OCI-LY7 (cell line): ENCODE results near the gene ARHGAP26. TPM values are rescaled to one million over a fixed set of nuclear protein-coding genes. Genes with fewer than 3 reads are reported as not detected.

Source experiments
- BruUV-seq: library from RNA; stranded (reverse); fragments of 400-500 nt; replicated peaks from 2 replicates; lab custom pipeline; 2021; lab: Mats Ljungman, UMichigan
- CTCF ChIA-PET: fragments of 300-600 bp; sonication (Branson Sonifier 250); formaldehyde crosslinking; loops from one replicate; lab custom pipeline; 2022; ENCODE audit warnings: antibody characterized with exemption; ENCODE audit not compliant: unreplicated experiment; lab: Charles Lee
- POLR2A ChIA-PET: fragments of 300-600 bp; sonication (Branson Sonifier 250); formaldehyde crosslinking; loops from one replicate; lab custom pipeline; 2022; ENCODE audit warnings: antibody characterized with exemption; lab: Charles Lee
- DNase-seq: peaks from one replicate; pipeline ENCODE4 v3.0.0-alpha.2; 2015; ENCODE audit warnings: low spot score
- H2AFZ ChIP-seq: fragments of 200-600 bp; sonication (generic), shearing (Covaris generic); 2 replicates; pipeline ENCODE4 v1.6.1; 2014; ENCODE audit warnings: mild to moderate bottlenecking, antibody characterized with exemption, low read length, moderate library complexity
- H3K27ac ChIP-seq: fragments of 200-600 bp; sonication (generic); 2 replicates; pipeline ENCODE4 v1.5.1; 2014; ENCODE audit warnings: mixed run types, low read depth, mild to moderate bottlenecking, moderate library complexity, low read length, inconsistent platforms; ENCODE audit not compliant: poor library complexity, severe bottlenecking
- H3K36me3 ChIP-seq: fragments of 200-600 bp; sonication (generic); 2 replicates; pipeline ENCODE4 v1.6.1; 2014; ENCODE audit warnings: mild to moderate bottlenecking, antibody characterized with exemption, low read length, moderate library complexity, mixed read lengths; ENCODE audit not compliant: insufficient read depth
- H3K4me1 ChIP-seq: fragments of 200-600 bp; sonication (generic); 2 replicates; pipeline ENCODE4 v1.5.1; 2014; ENCODE audit warnings: mild to moderate bottlenecking, low read length; ENCODE audit not compliant: insufficient read depth, poor library complexity, severe bottlenecking
- H3K4me2 ChIP-seq: fragments of 200-600 bp; sonication (generic); 2 replicates; pipeline ENCODE4 v1.6.1; 2014; ENCODE audit warnings: mild to moderate bottlenecking, low read length
- H3K4me3 ChIP-seq: fragments of 200-600 bp; sonication (generic); 2 replicates; pipeline ENCODE4 v1.5.1; 2014; ENCODE audit warnings: mild to moderate bottlenecking, low read depth, low read length; ENCODE audit not compliant: poor library complexity, severe bottlenecking
- H3K79me2 ChIP-seq: fragments of 200-600 bp; sonication (generic); 2 replicates; pipeline ENCODE4 v1.6.1; 2016; ENCODE audit warnings: low read depth, mild to moderate bottlenecking, low read length, moderate library complexity, mixed read lengths; ENCODE audit not compliant: insufficient read depth
- H3K9me2 ChIP-seq: fragments of 200-600 bp; sonication (generic); 2 replicates; pipeline ENCODE4 v1.6.1; 2016; ENCODE audit warnings: mild to moderate bottlenecking, low read length, mixed read lengths; ENCODE audit not compliant: insufficient read depth
- H3K9me3 ChIP-seq: fragments of 200-600 bp; sonication (generic); 2 replicates; pipeline ENCODE4 v1.6.1; 2014; ENCODE audit warnings: mild to moderate bottlenecking, mixed run types, low read length, mixed read lengths
- H4K20me1 ChIP-seq: fragments of 200-600 bp; sonication (generic); 2 replicates; pipeline ENCODE4 v1.6.1; 2014; ENCODE audit warnings: mild to moderate bottlenecking, antibody characterized with exemption, low read length, moderate library complexity, mixed read lengths; ENCODE audit not compliant: insufficient read depth
- CTCF ChIP-seq: fragments of 200-600 bp; sonication (generic); conservative IDR thresholded peaks from 2 replicates; pipeline ENCODE4 v1.5.1; 2014; ENCODE audit warnings: mild to moderate bottlenecking, antibody characterized with exemption, low read length, moderate library complexity, mixed read lengths
- EZH2phosphoT487 ChIP-seq: fragments of 200-600 bp; sonication (generic); IDR thresholded peaks from 2 replicates; pipeline ENCODE4 v1.6.1; 2018; ENCODE audit warnings: low read depth, borderline replicate concordance, mild to moderate bottlenecking, mixed run types, antibody characterized with exemption, low read length, moderate library complexity, mixed read lengths
- intact Hi-C: fragments of 100-400 bp; cut with micrococcal nuclease; formaldehyde crosslinking; loops from one replicate; pipeline ENCODE4 v1.10.0; 2022; ENCODE audit not compliant: unreplicated experiment
- total RNA-seq, 2 experiments: library from RNA; depleted of rRNA in 1 of 2; stranded (reverse); fragments of >200 nt in 1 of 2; shearing (Covaris generic) in 1 of 2; gene quantifications; 2 replicates each; pipeline ENCODE4 v1.2.3, GENCODE V29; 2014 to 2022

The ARHGAP26 gene
- total RNA-seq, 2 experiments from 2014 or later = 7.0 to 19.1 TPM

GRCh38 chr5:143017992-143018391 is 247.8 kb downstream of the ARHGAP26 start:
- no peak overlapping the region for H3K4me2 ChIP-seq
- POLR2A ChIA-PET = interaction anchor here (0.6 kb wide), 1 partner anchor 14 kb away, joined by 5 read pairs; no protein-coding TSS in a partner anchor
- no TSS peak for BruUV-seq
- H3K36me3 ChIP-seq = no peaks in the 10 kb centered on the region
- no peaks in the 10 kb centered on the region for H3K4me1 ChIP-seq
- H2AFZ ChIP-seq = no peak overlapping the region
- DNase-seq = no peak
- no peaks in the 10 kb centered on the region for H3K9me2 ChIP-seq
- intact Hi-C loops = no loop called here
- H3K4me3 ChIP-seq = no peak overlapping the region
- H3K79me2 ChIP-seq = no peaks in the 10 kb centered on the region
- H4K20me1 ChIP-seq = no peaks in the 10 kb centered on the region
- H3K27ac ChIP-seq = no peak overlapping the region
- H3K9me3 ChIP-seq = no peaks in the 10 kb centered on the region
- CTCF ChIA-PET = no interaction called here
- TF ChIP-seq CTCF (no peak), EZH2phosphoT487 (no peak)

GRCh38 chr5:143019157-143019556 is 249.0 kb downstream of the ARHGAP26 start:
- Histone ChIP-seq H3K9me3 (no peaks in the 10 kb centered on the region), H4K20me1 (no peaks in the 10 kb centered on the region), H3K27ac (no peak overlapping the region), H3K36me3 (no peaks in the 10 kb centered on the region), H3K79me2 (no peaks in the 10 kb centered on the region), H3K4me2 (no peak overlapping the region), H3K4me1 (no peaks in the 10 kb centered on the region), H3K9me2 (no peaks in the 10 kb centered on the region), H2AFZ (no peak overlapping the region), H3K4me3 (no peak overlapping the region)
- TF ChIP-seq EZH2phosphoT487 (no peak), CTCF (no peak)
- ChIA-PET POLR2A (no interaction called here), CTCF (no interaction called here)
- BruUV-seq = no TSS peak
- no peak for DNase-seq
- intact Hi-C loops = no loop called here

DNA sequence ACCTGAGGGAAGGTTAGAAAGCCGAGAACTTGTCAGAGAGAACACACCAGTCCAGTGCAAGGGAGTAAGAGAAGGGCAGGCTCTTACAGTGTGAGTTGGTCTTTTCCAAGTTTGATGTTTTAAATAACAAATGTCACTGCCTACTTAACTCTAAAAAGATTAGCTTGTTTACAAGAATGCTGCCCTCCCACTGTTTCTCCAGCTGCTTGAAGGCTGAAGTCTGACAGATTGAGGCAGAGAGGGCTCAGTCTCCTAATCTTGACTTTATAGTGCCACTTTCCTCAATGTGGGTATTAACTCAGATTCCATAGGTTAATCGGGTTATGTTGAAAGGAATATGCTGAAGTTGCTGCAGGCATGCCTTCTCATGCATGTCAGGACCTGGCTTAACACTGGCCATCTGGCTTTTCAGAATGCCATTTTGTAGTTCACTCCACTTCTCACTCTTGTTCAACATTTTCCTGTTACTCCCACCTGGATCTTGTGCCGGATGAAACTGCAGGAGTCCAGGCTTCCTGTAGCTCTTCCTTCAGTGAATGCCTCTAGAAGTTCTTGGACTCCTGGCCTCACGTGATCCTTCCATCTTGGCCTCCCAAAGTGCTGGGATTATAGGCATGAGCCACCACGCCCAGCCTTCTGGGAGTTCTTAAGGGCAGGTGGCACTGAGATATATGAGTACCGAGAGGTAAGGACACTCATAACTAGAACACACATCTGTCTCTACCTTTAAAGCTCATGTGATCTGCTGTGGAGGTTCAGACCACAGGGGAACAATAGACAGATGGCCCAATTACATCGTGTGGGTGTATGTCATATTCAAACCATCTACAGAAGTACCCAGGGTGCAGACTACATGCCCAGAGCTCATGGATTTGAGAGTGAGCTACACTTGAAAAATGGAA is 249.7 kb downstream of the ARHGAP26 start:
- Histone ChIP-seq H3K36me3 (no peaks in the 10 kb centered on the region), H3K9me2 (no peaks in the 10 kb centered on the region), H3K4me2 (no peak overlapping the region), H4K20me1 (no peaks in the 10 kb centered on the region), H3K9me3 (no peaks in the 10 kb centered on the region), H3K4me3 (no peak overlapping the region), H2AFZ (no peak overlapping the region), H3K4me1 (no peaks in the 10 kb centered on the region), H3K27ac (no peak overlapping the region), H3K79me2 (no peaks in the 10 kb centered on the region)
- BruUV-seq = no TSS peak
- ChIA-PET CTCF (no interaction called here), POLR2A (interaction anchor here (0.7 to 0.9 kb wide), 5 partner anchors 8 to 1517 kb away, joined by 3 to 5 read pairs (median 4); no protein-coding TSS in a partner anchor)
- TF ChIP-seq CTCF (no peak), EZH2phosphoT487 (no peak)
- no peak for DNase-seq
- intact Hi-C loops = no loop called here
